KBM-7 (cell line): ENCODE results near the gene HMCN2.

ENCODE experiments used
- DNase-seq: peaks from one replicate; pipeline ENCODE4 v3.0.0-alpha.2; 2015
- in situ Hi-C: fragments of 300-500 bp; cut with MboI; formaldehyde crosslinking; loops from 2 replicates; pipeline ENCODE4 v1.14.3; 2020; ENCODE audit warnings: low sequenced_read_pairs, low pct_unique_long_range_greater_than_20kb, mixed read lengths

HMCN2 gene

DNA sequence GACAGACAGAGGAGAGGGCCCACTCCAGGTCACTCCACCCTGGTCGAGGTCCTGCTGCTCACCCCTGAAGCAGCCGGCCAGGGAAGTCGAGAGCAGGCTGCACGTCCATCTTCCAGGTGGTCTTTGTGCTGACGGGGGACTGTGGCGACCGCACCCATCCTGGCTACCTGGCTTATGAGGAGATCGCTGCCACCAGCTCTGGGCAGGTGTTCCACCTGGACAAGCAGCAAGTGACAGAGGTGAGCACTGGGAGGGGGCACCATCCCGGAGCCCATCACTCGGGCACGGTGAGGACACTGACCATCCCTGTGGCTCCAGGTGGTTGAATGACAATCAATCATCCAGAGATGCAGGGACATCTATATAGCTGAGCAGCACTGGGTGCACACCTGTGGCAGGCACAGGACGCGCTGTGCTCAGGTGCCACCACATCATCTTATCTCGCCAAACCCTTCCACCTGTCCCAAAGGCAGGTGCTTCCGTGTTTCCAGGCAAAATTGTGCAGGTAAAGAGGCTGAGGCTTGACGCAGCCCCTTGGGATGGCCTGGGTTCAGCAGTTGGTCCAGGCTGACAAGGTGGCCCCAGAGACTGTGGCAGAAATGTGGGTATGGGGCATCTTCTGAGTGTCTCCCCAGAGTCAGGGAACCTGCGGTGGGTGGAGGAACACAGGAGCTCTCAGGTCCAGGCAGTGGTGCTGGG, 20.7 kb downstream of the HMCN2 start:
- no peak for DNase-seq
- in situ Hi-C loops: no loop called here

DNA sequence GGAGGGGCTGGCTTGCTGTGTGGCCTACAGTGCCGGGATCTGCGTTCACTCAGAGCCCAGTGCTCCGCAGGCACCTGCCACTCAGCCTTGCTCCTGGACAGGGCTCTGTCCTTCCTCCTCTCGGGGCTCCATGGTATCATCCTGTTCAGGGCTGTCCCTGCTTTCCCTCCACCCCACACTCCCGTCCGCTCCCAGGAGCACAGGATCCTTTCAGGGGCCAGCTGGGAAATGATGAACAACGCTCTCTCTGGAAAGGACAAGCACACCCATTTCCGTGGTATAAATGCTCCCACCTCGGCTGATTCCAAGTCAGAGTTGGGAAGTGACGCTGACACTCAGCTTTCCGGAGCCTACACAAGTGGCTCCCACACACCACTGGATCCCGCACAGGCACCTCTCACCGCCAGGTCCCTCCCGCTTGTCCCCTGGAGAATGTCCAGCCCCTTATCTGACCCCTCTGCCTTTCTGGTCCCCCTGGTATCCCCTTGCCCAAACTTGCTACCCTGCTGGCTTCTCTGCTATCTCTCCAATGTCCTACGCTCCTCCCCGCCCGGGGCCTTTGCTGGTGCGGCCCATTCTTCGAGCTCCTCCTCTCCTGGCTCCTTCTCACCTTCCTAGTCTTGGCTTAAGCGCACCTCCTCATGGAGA, 21.3 kb downstream of the HMCN2 start:
- in situ Hi-C loops: no loop called here
- DNase-seq: no peak

DNA sequence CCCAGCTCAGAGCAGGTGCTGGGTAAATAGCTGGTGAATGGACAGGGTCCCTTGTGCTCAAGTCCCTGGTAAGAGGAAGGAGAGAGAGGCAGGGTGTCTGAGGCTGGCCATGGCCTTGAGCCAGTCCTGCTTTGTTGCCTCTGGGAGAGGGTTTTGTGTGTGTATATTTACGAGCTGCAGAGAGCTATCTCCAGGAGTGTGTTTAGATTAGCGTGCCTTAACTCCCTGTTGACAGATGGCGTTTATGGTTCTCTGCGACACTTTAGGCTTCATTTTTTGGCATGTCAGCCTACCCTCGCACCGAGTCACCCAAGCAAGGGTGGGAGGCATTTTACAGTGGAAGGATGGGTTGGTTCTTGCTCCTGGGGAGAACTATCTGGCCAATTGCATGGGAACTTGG, 22.2 kb downstream of the HMCN2 start:
- no peak for DNase-seq

DNA sequence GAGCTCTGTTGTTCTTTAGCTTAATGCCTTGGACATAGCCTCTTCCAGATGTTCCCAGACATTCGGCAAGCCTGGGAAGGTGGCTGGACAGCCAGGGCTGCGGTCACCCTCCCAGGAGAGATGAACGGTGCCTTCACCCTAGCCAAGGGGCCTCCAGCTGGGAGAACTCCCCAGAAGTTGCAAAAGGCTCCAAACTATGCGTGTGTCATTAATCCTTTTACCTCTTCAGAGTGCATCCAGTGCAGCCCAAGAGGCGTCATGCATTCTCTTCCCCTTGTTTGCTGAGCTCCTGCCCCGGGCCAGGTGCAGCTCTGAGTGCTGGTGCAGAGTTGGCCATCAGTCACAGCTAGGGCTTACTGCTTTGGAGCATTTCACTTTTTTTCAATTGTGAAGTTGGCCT, 22.8 kb downstream of the HMCN2 start:
- in situ Hi-C loops: no loop called here
- no peak for DNase-seq

More for the DNA sequence above, 22.2 kb downstream of the HMCN2 start:
- in situ Hi-C loops: no loop called here

DNA sequence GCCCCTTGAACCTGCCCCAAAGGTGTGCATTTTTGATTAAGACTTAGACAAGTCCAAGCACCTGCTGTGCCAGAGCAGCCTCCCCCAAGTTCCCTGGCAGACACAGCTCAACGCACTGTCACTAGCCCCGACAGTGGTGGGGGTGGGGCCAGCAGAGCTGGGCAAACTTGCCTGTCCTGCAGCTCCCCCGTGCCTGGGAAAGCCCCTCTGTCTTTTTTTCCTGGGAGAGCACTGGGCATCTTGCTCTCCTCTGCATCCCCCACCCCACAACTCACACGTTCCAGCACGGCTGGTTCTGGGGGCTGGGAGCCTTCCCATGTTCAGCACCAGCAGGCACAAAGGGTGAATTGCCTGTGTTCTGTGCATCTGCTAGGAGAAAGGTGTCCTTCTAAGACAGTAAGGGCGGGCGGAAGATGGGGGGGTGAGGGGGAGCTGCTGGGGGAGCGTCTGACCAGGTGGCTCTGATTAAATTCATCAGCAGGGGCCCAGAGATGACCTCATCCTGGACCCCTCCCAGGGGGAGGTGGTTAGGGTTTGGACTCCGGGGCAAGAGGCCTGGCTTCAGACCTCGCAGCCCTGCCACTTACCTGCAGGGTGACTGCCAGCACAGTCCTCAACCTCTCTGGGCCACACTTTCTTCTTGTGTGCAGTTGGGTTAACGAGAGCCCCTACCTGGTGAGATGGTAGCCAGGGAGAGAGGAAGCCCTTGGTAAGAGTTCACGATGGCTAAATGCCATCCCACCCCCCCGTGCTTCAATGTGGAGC, 23.5 kb downstream of the HMCN2 start:
- in situ Hi-C loops: no loop called here

DNA sequence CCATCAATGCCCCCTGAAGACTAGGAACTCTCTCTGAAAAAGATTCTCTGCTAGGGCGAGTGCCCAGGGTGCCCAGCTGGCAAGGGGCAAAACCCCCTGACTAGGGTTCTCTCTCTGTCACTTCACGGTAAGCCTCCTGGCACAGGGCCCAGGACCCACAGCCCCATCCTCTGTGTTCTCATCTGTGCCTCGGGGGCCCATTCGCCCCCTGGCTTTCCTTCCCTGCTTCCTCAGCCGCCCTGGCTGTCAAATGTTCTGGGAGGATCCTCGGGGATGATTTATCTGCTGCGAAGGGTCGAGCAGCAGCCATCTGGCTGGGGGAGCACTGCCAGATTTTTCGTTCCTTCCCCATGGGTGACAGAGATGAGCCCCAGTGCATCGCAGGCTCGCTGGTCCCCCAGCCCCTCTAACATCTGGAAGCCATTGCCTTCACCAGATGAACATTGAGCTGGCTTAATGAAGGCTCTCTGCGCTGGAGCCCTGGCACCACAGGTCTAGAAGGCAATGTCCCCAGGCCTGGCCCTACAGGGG, 24.2 kb downstream of the HMCN2 start:
- DNase-seq: no peak
- in situ Hi-C loops: no loop called here

More for the DNA sequence above, 23.5 kb downstream of the HMCN2 start:
- DNase-seq: no peak

DNA sequence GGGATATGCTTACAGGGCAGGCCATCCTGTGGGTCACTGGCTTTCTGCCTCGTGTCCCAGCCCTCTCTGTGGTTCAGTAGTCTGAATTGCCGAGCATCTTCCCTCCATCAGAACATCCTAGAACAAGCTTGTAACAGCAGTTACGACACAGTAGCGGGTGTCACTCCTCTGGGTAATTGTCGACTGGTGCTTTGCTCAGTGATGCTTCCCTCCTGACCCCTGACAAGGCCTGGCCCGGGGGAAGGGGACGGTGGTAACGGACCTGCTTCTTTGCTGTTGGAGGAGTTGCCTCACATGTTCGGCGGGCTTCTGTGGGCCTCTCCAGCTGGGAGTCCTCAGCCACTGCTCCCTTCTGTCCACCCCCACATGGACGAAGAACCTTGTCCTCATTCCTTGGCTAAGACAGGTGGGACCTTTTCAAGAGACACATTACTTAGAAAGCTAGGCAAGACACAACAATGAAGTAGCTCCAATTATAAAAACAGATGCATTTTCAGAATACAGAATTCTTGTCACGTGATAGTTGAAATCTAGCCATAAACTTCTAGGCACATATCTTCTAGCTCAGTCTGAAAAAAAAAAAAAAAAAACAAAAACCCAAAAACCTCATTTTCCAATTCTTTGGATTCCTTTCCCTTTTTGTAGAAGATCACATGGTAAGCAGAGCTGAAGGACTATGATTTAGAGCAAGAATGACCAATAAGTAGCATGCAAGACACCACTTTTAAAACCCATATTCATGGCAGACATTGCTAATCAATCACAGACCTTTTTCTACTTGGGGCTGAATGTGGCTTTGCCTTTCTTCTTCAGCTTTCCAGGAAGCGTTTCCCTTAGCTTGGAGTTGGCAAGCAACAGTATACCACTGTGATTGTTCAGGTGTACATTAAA, 25.0 kb downstream of the HMCN2 start:
- DNase-seq: no peak
- in situ Hi-C loops: no loop called here

DNA sequence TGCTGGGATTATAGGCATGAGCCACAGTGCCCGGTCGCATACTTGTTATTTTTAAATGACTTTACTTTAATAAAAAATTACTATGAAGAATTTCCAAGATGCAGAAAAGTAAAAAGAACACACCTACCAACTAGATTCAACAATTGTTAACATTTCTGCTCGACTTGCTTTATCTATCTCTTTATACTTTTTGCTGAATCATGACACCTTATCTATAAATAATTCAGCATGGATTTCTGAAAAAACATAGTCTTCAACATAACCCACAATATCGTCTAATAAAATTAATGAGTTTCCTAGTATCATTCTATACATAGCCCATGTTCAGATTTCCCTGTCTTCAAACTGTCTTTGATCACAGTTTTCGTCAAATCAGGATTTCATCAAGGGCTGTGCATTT, 25.9 kb downstream of the HMCN2 start:
- in situ Hi-C loops: no loop called here
- no peak for DNase-seq

DNA sequence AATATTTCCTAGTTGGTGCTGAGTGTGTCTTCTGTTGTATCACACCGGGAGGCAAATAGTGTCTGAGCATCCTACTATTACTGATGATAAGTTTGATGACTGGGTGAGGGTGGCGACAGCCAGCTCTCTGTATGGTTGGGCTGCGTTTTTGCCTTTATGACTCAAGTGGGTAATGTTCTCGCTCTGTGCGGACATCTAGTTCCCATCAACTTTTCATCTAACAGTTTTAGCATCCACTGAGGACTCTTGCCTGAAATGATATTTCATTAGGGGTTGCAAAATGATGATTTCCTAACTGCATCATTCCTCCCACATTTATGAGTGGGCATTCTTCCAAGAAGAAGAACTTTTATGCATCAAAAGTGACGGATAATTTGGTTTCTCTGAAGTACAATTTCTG, 26.5 kb downstream of the HMCN2 start:
- DNase-seq: no peak
- in situ Hi-C loops: no loop called here

DNA sequence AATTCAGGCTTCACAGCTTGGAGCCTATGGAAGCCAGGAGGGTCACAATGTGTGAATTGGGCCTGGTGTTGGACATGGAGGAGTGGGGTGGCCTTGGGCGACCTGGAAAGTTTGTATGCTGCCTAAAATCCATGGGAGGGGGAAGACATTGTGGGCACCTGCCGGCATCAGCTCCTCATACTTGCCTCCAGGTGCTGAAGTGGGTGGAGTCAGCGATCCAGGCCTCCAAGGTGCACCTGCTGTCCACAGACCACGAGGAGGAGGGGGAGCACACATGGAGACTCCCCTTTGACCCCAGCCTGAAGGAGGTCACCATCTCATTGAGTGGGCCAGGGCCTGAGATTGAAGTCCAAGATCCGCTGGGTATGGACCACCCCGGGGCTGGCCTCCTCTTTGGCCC, 29.1 kb downstream of the HMCN2 start:
- DNase-seq: no peak
- in situ Hi-C loops: no loop called here

DNA sequence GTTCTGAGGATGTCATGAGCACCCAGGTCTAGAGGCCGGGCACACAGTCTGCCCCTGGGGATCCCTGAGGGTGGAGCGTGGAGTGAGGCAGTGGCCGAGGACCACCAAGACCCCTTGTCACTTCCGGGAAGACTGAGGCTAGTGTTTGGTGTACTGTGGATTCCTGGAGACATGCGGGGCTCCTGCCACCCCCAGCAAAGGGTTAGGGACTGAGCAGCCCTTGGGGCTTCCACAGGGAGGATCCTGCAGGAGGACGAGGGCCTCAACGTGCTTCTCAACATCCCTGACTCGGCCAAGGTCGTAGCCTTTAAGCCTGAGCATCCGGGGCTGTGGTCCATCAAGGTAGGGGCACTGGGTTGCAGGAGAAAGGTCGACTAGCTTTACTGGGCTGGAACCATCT, 29.9 kb downstream of the HMCN2 start:
- no peak for DNase-seq
- in situ Hi-C loops: no loop called here

DNA sequence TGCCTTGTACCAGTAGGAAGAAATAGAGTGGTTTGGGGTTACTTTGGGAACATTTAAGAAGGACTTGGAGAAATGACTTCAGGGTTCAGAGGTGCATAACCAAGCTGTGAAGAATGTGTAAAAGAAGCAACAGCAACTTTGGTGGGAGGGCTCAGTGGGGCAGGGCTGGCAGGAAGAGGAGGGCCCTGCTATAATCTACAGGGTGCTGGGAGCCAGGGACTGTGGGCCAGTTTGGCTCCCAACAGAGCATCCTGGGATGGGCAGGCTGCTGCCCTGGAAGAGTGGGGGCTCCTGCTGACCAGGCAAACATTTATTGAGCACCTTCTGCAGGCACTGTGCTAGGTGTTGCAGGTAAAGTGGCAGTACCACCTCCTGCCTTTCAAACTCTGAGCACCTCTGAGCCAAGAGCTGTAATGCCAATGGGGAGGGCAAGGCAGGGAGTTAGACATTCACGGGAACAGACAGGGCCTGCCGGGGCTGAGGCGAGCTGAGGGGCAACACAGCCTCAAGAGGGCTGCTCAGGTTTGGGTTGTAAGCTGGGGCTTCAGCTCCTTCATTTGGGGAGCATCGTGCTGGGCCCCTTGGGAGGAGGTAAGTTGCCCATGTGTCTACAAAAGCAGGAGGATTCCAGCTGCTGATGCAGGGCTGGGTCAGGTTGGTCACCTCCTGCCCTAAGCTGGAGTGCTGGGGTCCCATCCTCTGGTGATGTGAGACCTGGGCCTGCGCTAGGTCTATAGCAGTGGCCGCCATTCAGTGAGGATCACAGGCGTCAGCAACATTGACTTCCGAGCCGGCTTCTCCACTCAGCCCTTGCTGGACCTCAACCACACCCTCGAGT, 30.6 kb downstream of the HMCN2 start:
- no peak for DNase-seq
- in situ Hi-C loops: no loop called here

DNA sequence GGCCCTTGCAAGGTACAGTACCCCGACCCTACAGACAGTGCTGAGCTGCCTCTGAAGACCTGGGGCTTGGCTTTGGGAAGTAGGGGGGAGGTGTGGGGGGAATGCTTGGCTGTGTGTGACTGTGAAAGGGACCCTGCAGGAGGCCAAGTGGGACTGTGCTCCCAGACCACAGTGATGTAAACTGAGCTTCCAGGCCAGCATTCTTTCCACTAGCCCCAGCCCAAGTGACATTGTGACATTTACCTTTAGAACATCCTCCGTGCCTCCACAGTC, 31.2 kb downstream of the HMCN2 start:
- DNase-seq: no peak
- in situ Hi-C loops: no loop called here

DNA sequence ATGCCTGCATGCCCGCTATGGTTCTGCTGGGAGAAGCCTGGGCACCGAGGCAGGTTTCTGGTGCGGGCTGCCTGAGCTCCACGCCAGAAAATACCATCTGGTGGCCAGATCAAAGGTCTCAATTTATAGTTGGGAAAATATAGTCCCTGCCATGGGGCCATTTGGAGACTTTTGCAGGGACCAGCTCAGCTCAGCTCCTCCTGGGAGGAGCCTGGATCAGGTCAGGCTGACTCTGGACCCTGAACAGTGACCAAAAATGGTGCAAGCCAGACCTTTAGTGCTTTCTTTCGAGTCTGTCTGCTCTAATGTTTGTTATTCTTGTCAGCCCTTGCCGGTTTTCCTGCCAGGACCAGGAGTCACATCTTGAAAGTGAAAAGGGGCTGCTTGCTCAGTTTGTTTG, 31.8 kb downstream of the HMCN2 start:
- no peak for DNase-seq
- in situ Hi-C loops: no loop called here

DNA sequence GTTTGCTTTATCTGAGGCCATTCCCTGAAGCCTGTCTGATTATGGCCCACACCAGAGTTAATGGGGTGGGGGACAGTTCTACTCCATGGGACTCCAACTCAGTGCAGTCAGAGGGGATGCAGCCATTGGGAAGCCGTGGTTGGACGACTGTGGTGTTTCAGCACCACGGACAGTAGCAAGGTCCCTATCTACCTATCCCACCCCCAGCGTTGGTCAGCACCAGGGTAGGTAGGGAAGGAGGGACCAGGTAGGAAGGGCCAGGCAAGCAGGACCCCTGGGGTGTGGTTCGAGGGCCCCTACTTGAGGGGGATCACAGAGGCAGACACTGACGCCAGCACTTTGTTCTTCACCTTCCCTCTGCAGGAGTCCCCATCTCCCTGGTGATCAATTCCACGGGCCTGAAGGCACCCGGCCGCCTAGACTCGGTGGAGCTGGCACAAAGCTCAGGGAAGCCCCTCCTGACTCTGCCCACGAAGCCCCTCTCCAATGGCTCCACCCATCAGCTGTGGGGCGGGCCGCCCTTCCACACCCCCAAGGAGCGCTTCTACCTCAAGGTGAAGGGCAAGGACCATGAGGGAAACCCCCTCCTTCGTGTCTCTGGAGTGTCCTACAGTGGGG, 33.2 kb downstream of the HMCN2 start:
- DNase-seq: peak; percentile 39
- in situ Hi-C loops: no loop called here

DNA sequence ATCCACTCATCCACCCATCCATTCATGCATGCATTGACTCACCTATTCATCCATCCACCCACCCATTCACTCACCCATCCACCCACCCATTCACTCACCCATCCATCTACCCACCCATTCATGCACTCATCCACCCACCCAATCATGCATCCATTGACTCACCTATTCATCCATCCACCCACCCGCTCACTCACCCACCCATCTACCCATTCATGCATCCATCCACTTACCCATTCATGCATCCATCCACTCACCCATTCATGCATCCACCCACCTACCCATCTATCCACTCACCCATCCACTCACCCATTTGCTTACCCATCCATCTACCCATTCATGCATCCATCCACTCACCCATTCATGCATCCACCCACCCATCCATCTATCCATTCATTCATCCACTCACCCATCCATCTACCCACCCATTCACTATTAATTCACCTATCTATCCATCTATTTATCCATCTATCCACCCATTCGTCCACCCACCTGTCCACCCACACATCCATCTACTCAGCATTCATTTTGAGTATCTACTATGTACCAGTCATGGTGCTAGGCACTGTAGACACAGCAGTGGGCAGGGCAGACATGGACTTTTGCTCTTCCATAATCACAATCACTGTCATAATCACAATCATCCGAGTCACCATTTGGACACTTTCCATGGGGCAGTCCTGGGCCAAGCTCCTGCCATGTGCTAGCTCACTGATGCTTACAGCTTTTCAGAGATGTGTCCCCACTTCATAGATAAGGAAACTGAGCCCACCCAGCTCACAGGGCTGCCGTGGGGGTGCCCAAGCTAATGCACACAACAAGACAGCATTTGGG, 34.4 kb downstream of the HMCN2 start:
- in situ Hi-C loops: no loop called here
- no peak for DNase-seq

DNA sequence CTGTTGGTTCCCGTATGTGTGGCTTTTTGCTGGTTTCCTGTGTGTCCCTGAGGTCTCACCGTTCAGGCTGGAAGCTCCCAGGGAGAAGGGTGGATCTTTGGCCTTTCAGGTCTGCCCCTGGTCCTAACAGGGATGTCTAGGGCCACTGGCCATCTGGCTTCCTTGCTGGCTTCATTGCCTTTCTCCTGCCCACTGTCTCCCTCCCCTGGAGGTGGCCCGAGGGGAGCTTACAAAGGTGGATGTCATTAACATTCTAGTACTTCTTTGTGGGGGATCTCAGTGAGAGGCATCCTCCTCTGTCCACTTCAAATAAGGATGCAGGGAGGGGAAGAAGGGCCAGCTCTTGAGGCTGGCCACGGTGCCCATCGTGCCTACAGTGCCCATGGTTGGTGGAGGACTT, 35.2 kb downstream of the HMCN2 start:
- in situ Hi-C loops: no loop called here
- DNase-seq: no peak
